Stimulated activated CD4-positive, alpha-beta T cell treated with anti-CD3 and anti-CD28 coated beads, Interleukin-1b, Interleukin-23, amount 100 ng/mL, for 48 hours (primary cell): ENCODE data around the gene PLPP1.
A peak's percentile ranks its signal among the peaks of the same experiment; 100 is the strongest.

ENCODE experiments used
- DNase-seq: peaks from one replicate; pipeline ENCODE4 v3.0.0-alpha.2; 2020

PLPP1 gene

DNA sequence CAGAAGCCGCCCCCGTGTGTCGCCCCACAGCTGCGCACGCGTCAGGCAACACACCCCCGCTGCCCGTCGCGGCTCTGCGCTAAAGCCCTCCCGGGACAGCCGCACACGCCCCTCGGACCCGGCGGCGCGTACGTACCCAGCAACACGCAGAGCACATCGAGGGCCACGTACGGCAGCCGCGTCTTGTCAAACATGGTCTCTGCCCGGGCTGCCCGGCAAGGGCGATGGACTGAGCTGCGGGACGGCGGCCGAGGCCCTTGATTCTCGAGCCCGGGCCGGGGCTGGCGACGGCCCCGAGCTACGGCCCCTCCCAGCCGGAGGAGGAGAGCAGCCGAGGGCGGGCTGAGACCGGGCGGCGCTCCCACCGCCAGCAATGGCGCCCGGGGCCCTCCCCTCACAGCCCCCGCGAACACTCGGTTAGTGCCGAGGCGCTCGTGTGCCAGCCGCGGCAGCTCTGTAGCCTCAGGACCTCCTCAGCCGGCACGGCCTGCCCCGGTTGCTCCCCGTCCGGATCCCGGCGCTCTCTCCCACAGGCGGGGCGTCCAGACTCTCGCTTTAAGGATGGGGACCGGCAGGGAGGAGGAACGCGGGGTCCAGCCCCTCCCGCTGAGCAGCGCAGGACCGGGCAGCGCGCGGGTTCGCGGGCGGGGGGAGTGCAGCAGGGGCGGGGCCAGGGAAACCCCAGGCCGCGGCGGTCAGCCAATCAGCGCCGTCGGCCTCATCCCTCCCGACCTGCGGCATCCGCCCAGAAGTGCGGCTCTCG is at the start of gene PLPP1:
TSS of gene PLPP1 (minus strand) at position 529 of the 763 bp plus-strand sequence. CDS start at position 194, 335 bp downstream.
- peak; percentile 75 for DNase-seq

DNA sequence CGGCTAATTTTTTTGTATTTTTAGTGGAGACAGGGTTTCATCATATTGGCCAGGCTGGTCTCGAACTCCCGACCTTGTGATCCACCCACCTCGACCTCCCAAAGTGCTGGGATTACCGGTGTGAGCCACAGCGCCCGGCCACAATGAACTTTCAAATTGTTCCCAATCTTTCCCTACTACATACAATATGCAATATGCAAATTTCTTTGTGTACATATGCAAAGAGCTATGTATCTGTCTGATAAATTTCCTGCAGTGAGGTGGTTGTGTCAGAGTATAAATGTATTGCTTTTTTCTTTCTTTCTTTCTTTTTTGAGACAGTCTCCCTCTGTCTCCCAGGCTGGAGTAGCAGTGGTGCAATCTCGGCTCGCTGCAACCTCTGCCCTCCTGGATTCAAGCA is 48.8 kb upstream of the PLPP1 start:
- no peak for DNase-seq

DNA sequence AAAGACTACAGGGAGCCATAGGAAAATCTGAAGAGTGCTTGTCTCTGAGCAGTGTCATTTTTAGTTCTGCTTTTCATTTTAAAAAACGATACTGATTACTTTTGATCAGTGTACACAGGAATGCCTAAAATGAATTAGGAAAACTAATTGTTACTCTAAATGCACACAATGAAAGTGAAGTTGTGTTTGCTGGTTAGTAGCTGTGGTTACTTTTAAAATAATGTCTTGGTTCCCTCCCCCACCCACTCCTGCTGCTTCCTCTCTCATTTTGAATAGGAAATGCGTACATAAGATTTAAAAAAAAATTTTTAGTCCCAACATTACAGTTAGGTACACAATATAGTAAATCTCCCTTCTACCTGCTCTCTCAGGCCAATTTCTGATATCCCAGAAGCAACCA is 47.5 kb upstream of the PLPP1 start:
- no peak for DNase-seq

DNA sequence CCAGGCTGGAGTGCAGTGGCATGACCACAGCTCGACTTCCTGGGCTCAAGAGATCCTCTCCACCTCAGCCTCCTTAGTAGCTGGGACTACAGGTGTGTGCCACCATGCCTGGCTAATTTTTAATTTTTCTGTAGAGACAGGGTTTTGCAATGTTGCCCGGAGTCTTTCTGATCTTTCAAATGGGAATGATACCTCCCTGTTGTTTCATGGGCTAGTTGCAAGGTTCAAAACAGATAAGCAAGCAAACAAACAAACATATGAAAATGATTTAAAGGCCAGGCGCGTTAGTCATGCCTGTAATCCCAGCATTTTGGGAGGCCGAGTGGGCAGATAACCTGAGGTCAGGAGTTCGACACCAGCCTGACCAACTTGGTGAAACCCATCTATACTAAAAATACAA is 45.3 kb upstream of the PLPP1 start:
- no peak for DNase-seq

DNA sequence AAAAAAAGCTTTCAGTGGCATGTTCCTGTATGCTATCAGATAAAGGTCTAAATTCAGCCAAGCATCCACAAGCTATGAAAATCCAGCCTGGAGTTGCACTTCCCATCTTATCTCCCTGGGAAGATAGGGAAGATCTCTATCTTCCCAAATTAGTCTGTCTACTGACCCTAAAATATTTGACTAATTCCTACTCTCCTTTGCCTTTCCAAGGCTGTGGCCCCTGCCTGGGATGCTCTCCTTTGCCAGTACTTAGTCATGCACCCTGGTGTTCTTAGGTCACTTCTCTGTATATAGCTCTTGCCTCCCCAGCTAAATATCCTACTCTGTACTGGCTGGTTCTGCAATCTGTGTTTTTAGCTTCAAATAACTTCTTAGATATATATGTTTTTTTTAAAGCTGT is 44.0 kb upstream of the PLPP1 start:
- no peak for DNase-seq

DNA sequence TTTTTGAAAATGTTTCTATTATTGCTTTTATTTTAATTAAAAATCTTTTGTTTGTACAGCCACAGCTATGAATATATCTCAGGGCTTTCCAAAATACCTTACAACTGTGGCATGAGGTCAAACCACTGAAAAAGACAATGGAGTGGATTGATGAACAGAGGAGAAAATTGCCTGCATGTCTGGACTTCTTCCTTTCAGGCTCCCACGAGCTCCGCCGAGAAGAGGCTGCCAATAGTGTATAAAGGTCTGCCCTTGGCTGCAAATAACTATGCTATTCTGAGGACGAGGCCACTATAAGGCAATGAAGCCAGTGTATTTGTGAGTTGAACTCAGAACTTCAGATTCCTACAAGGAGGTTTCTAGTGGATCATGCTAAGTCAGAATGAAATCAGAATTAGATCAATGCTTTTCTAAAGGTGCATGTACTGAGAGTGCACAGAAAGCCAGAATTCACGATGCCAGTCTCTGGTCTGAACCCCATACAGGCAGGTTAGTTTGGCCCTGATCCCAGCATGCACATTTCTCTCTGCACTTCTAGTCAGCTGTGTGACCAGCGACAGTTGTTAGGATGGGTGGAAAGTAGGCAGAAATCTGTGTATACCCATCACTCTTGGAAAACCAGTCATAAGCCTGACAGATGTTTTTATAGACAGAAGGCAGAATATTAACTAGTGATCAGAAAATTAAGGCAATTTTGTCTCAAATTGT is 42.7 kb upstream of the PLPP1 start:
- DNase-seq, result no peak

DNA sequence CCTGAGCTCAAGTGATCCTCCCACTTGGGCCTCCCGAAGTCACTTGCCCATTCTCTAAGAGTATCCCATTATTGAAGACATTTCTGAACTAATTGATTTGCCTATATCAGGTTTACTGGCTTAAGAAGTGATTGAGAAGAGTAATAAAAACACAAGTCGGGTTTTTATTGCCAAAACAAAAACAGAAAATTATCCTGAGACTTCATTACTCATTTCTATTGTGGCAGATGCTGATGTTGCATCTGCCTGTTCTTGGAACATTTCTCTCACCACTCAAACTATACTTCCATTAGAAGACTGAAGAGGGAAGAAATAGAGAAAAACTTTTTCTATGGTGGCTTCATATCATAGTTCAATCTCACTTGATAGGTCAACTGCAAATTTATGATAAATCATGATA is 41.9 kb upstream of the PLPP1 start:
- DNase-seq, result no peak

DNA sequence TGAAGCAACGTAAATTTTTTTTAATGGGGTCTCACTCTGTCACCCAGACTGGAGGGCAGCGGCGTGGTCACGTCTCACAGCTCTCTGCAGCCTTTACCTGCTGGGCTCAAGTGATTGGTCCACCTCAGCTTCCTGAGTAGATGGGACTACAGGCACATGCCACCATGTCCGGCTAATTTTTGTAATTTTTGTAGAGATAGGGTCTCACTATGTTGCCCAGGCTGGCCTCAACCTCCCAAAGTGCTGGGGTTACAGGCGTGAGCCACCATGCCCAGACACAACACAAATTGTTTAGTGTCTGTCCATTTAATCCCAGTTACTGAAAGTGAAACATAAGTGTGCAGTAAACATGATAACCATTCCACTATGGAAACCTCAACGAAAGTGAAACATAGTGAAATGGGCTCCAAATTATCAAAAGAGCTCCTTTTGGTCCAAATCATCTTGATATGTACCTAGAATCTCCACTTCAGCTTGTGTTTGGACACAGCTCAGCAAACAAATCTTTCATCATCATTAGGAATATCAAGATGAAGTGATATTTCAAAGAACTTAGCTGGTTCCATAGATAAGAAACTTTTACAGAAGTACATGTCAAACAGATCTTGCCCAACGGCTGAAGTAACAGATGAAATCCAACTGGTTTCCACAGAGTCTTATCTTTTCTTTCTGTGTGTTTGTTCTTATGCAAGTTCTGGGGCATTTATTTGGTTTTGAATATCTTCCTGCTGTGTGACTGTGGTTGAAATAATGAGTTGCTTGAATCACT is 41.2 kb upstream of the PLPP1 start:
- no peak for DNase-seq

DNA sequence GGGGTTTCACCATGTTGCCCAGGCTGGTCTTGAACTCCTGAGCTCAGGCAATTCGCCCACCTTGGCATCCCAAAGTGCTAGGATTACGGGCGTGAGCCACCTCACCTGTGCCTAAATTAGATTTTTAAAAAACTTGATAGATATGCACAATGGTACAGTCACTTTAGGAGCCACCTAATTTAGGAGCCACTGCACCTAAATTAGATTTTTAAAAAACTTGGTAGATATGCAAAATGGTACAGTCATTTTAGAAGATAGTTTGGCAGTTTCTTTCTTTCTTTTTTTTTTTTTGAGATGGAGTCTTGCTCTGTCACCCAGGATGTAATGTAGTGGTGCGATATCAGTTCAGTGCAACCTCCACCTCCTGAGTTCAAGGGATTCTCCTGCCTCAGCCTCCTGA is 37.8 kb upstream of the PLPP1 start:
- no peak for DNase-seq

DNA sequence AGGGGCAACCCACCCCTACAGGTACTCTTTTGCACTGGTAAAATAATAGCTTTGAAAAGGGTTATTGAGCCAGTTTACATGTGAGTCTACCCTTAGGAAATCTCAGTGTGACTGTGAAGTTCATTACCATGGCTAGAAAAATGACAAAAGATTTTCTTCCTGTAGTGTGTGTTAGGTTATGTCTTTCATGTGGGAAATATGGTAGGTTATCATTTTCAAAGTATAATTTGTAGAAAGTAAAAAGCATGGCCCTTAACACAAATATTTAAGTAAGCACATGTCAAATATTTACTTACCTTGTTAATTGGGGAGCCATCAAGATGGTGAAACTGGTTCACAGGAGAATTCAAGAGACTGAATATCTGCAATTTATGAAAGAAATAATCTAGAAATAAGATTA is 37.3 kb upstream of the PLPP1 start:
- DNase-seq, result no peak

DNA sequence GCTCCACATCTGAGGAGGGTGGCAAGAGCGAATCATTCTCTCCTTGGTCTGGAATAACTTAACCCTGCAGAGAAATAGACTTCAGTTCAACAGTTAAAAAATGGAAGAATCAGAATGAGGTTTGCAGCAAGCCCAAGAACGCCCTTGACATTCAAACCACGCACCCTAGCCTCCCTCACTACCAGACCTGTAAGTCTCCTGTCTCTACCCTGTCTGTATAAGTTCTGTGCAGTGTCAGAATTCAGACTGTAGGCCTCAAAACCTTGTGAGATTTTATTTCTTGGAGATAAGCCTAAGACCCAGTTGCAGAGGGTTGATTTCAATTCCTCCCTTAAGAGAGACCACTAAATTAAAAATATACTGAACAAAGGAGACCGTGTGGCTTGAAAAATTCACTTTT is 35.8 kb upstream of the PLPP1 start:
- DNase-seq, result no peak

DNA sequence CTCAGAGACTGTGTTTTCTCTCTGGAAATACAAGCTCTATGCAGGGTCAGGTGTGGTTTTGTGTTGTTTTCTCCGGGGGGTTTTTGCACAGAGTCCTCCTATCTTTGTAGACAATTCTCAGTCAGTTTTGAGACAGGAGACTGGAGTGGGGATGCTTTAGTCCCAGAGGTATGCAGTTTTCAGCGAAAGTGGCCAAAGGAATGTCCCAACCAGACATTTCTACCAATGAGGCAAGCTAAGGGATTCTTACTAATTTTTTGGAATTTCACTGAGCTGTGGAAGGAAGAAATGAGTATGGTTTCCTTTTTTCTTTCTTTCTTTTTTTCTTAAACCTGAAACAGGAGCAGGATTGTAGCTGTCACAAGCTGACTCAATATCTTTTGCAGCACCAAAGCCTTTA is 35.3 kb upstream of the PLPP1 start:
- no peak for DNase-seq

DNA sequence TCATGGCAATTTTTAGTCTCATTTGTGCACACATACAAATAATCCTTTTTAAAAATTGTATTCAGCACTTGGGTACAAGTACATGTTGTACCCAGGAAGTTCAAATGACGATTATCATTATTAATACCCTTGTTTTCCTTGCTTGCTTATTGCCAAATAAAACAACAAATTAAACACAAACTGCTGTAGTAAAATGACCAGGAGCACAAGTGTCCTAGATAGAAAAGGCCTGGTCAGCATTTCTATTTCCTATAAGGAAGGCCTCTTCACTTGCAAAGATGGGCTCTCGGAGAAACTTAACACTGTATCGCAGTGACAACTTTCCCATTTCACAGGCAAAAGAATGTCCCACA is 34.7 kb upstream of the PLPP1 start:
- DNase-seq, result no peak

DNA sequence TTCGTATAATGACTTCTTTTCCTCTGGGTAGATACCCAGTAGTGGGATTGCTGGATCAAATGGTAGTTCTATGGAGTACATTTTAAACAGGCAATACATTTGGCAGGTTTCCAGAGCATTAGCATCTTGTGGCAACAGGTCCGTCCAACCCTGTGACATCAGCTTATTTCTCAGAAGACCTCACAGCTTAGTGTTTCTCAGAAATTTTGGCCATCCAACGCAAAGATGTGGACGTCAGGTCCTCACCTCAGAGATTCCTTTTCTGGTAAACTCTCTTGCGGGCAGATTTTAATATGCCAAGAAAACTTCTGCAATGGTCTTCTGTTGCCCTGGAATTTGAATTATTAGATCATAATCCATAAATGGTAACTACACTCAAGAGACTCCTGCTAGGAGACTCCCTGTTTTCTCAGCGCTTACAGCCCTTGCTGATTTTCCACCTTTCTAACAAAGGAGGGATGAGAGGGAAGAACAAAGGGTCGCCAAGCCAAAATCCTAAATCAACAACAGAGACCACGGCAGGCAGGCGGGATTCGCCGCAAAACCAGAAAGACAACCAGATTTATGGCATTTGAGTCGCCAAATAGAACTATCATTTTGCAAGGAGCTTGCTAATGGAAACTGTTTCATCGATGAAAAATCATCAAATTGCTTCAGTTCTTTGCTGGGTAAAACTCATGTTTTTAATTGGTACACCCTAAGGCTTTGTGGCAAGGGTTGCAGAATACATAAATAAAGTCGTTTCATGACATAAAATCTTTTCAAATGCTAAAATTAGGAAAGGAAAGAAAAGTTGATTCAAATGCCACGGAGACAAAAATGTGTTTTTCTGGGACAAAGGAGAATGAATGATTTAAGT is 34.1 kb upstream of the PLPP1 start:
- no peak for DNase-seq

DNA sequence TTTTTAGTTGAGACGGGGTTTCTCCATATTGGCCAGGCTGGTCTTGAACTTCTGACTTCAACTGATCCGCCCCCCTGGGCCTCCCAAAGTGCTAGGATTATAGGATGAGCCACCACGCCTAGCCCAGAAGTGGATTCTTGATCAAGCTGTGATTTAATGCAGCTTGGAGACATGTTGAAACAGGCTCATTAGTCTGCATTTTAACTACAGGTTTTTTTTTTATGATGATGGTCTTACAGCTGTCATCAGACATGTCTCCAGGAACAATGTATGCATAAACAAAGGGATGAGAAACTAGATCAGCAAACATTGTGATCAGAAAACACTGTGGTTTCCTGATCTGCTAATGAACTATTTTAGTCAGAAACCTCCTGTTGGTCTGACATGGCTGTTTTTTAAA is 30.0 kb upstream of the PLPP1 start:
- DNase-seq, result no peak

DNA sequence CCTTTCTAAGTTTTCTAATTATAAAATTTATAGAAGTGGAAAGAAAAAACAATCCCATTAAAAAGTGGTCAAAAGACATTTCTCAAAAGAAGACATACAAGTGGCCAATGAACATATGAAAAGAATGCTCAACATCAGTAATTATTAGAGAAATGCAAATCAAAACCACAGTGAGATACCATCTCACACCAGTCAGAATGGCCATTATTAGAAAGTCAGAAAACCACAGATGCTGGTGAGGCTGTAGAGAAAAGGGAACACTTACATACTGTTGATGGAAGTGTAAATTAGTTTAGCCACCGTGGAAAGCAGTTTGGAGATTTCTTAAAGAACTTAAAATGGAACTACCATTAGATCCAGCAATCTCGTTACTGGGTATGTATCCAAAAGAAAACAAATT is 23.7 kb upstream of the PLPP1 start:
- no peak for DNase-seq

DNA sequence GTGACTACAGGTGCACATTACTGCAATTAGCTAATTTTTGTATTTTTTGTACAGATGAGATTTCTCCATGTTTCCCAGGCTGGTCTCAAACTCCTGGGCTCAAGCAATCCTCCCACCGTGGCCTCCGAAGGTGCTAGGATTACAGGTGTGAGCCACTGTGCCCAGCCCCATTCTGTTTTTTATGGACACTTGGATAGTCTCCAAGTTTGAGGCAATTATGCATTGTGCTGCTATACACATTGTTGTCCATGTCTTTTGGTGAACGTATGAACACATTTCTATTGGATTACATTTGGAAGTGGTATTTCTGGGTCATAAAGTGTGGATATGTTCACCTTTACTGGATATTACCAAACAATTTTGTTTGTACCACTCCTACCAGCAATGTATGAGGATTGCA is 22.4 kb upstream of the PLPP1 start:
- DNase-seq, result no peak

DNA sequence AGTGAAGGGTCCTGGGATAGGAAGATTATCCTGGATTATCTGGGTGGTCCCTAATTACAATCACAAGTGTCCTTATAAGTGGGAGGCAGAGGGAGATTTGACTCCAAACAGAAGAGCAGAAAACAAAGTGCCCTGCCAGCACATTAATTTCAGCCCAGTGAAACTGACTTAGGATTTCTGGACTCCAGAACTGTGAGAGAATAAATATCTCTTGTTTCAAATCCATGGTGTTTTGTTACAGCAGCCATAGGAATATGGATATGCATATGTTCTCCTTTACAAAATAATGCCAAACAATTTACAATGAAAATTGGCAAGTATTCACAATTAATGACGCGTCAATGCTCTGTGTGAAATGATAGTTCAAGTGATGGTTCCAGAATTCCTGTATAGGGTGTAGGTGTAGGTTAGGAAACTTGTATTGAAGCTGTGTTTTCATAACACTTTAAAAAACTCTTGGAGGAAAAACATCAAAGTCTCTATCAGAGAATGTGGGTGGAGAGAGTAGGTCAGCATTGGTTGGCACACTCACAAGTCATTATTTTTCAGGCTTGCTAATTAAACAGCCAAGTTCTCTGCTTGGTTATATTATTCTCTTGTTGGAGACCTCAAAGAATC is 19.9 kb upstream of the PLPP1 start:
- DNase-seq, result no peak

DNA sequence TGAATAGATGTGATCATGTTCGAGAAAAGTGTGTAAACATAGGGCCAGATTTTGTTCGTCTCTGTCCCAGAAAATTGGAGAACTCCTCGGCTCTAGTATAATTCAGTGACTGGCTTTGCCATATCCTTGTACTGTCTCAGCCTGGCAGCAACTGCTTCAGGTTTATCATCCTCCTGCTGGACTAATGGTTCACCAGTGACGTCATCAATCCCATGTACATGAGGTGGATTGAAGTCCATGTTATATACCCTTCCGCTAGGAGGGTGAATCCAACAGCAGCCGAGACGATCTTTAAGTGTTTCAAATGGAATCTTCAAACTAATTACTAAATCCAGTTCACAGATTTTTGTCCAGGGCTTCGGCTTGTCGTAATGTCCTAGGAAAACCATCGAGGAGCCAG is 17.1 kb upstream of the PLPP1 start:
- DNase-seq, result no peak

DNA sequence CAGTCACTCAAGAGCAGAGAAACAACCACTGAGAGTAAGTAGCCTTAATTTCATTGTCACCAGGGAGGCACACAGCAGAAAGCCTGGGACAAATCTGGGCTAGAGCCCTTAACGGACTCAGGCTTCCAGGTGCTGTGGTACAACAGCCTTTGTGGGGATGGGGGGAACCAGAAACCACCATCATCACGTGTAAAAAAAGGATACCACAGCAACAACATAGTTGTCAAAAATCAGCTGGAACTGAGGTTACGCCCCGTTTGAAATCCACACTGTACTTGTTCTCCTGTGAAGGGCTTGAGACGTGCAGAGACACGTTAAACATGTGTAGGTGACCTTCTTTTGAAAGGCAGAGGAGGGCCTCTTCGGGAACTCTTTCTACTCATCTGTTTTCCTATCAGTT is 16.6 kb upstream of the PLPP1 start:
- DNase-seq, result no peak

DNA sequence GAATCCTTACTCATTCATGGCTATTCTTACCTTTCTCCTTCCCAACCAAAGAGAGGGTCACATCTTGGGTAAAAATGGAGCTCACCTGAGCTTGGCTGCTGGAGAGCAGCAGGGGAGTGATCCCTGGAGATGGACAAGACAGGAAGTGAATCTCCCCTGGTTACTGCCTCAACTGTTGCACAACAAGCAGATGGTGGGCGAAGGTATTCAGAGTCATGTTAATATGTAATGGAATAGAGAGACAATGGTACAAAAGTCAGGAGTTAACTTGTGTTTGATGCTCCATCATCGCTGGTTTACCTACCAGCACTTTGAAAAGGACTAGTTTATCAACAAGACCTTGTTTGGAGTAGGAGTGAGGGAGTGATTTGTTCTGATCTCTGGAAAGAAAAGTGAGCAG is 13.0 kb upstream of the PLPP1 start:
- DNase-seq, result no peak

DNA sequence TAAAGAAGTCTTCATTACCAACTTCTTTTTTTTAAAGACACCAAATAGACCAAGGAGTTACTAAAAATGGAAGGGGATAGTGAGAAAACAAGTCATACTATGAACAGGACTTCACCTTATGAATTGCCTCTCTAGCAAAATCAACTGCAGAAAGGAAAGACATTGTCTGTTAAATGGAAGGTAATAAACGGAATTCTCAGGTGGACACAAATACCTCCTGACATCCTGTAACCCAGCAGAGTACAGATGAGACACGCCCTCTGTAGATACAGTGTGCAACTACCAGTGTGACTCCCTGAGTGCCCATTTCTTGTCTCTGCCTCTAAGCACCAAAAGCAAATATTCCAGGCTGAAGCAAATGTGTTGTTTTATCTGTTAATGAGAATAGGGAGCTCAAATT is 12.2 kb upstream of the PLPP1 start:
- no peak for DNase-seq

DNA sequence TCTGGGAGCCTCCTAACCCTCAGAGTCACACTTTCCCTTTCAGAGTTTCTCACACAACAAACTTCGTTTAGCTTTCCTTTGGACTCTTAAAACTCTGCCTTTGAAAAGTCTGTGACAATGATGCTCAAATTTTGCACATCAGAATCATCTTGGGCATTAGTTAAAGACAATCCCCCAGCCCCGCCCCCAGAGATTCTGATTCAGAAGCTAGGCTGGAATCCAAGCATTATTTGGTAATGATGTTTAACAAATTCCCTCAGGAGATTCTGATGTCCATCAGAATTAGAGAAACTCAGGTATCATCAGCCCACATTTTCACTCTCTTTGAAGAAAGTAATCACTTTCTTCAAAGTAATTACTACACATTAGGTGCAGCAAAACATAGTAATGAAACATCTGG is 9.6 kb upstream of the PLPP1 start:
- no peak for DNase-seq
